ENCODE measurements around the gene OR8S1. TPM values are rescaled to one million over a fixed set of nuclear protein-coding genes. Genes with fewer than 3 reads are reported as not detected.

OR8S1 gene
- total RNA-seq (2014; rRNA removed) (not detected in 2 replicates), Bru-seq, nascent RNA (not detected), BruChase-seq, experiment 1, labeled RNA remaining after a 6-hour chase (not detected), BruChase-seq, experiment 2, labeled RNA remaining after a 2-hour chase (not detected)
- long read RNA-seq, result 0 reads

GRCh38 chr12:48525332-48525731 lies at the start of gene OR8S1:
Gene OR8S1 (plus strand): TSS chr12:48525632. CDS start chr12:48525632, 0 bp downstream.
- H3K27ac ChIP-seq (ENCODE audit: low read length), result no peak within 1 kb of the TSS
- H2AFZ ChIP-seq (ENCODE audit: low read length), result no peak within 1 kb of the TSS
- ChIA-PET CTCF (no interaction called here), POLR2A (ENCODE audit: unreplicated experiment) (no interaction called here)
- no peak for DNase-seq
- no peaks in the 10 kb centered on the region for H3K36me3 ChIP-seq (ENCODE audit: low read depth, low read length)
- H3K9me3 ChIP-seq (ENCODE audit: low read length), result no peaks in the 10 kb centered on the region
- no TSS peak for BruUV-seq (replicated peaks)
- intact Hi-C loops (cut with micrococcal nuclease), result no loop called here
- H3K4me2 ChIP-seq (ENCODE audit: low read length), result no peak within 1 kb of the TSS
- H3K9me2 ChIP-seq (replicated peaks; ENCODE audit: low read length), result no peaks in the 10 kb centered on the region
- no peaks in the 10 kb centered on the region for H3K79me2 ChIP-seq (ENCODE audit: low read length)
- no peak for ATAC-seq
- TF ChIP-seq EZH2 (IDR thresholded peaks at IDR 0.05; ENCODE audit: low read length, unreplicated experiment) (no peak), EZH2phosphoT487 (IDR thresholded peaks at IDR 0.05; ENCODE audit: borderline replicate concordance, low read length) (no peak), CTCF (conservative IDR thresholded peaks at IDR 0.05; ENCODE audit: low read depth, low read length) (no peak)
- H3K27me3 ChIP-seq (ENCODE audit: low read length), result peaks cover 73% of the 10 kb centered on the region
- no peaks in the 10 kb centered on the region for H3F3A ChIP-seq (ENCODE audit: low read length, unreplicated experiment)
- no peak within 1 kb of the TSS for H3K4me3 ChIP-seq (ENCODE audit: low read length)
- H3K9ac ChIP-seq (ENCODE audit: low read length), result no peak within 1 kb of the TSS
- H3K4me1 ChIP-seq (ENCODE audit: insufficient read depth, low read length), result no peaks in the 10 kb centered on the region
- H4K20me1 ChIP-seq (ENCODE audit: low read length), result no peaks in the 10 kb centered on the region

- POLR2A ChIA-PET (ENCODE audit: unreplicated experiment), result no interaction called here
- DNase-seq (no peak), ATAC-seq (no peak)
- Histone ChIP-seq H3K27me3 (ENCODE audit: low read length) (peaks cover 62% of the 10 kb centered on the region), H3K4me3 (ENCODE audit: low read length) (no peak within 1 kb of the TSS), H3K4me2 (ENCODE audit: low read length) (no peak within 1 kb of the TSS), H3K9me2 (replicated peaks; ENCODE audit: low read length) (no peaks in the 10 kb centered on the region), H2AFZ (ENCODE audit: low read length) (no peak within 1 kb of the TSS), H4K20me1 (ENCODE audit: low read length) (no peaks in the 10 kb centered on the region), H3K9me3 (ENCODE audit: low read length) (no peaks in the 10 kb centered on the region), H3K27ac (ENCODE audit: low read length) (no peak within 1 kb of the TSS), H3K4me1 (ENCODE audit: insufficient read depth, low read length) (no peaks in the 10 kb centered on the region), H3K9ac (ENCODE audit: low read length) (no peak within 1 kb of the TSS), H3K79me2 (ENCODE audit: low read length) (no peaks in the 10 kb centered on the region), H3F3A (ENCODE audit: low read length, unreplicated experiment) (no peaks in the 10 kb centered on the region), H3K36me3 (ENCODE audit: low read depth, low read length) (no peaks in the 10 kb centered on the region)
- no TSS peak for BruUV-seq (replicated peaks)
- CTCF ChIA-PET, result no interaction called here
- intact Hi-C loops (cut with micrococcal nuclease), result no loop called here
- TF ChIP-seq EZH2 (IDR thresholded peaks at IDR 0.05; ENCODE audit: low read length, unreplicated experiment), result no peak
- no peak for TF ChIP-seq CTCF (conservative IDR thresholded peaks at IDR 0.05; ENCODE audit: low read depth, low read length)
Measured at GRCh38 chr12:48482198-48482597, 43.2 kb upstream of the OR8S1 start, which contains the start of gene C12orf54. Gene C12orf54 (plus strand): TSS chr12:48482498. CDS start chr12:48483297, 799 bp downstream.

GRCh38 chr12:48482930-48483329 lies 42.5 kb upstream of the OR8S1 start:
- TF ChIP-seq CTCF (conservative IDR thresholded peaks at IDR 0.05; ENCODE audit: low read depth, low read length) (no peak), EZH2phosphoT487 (IDR thresholded peaks at IDR 0.05; ENCODE audit: borderline replicate concordance, low read length) (no peak), EZH2 (IDR thresholded peaks at IDR 0.05; ENCODE audit: low read length, unreplicated experiment) (no peak)
- no peak for DNase-seq
- H3K79me2 ChIP-seq (ENCODE audit: low read length), result no peaks in the 10 kb centered on the region
- no peaks in the 10 kb centered on the region for H4K20me1 ChIP-seq (ENCODE audit: low read length)
- BruUV-seq (replicated peaks), result no TSS peak
- H3K9me3 ChIP-seq (ENCODE audit: low read length), result no peaks in the 10 kb centered on the region
- H3F3A ChIP-seq (ENCODE audit: low read length, unreplicated experiment), result no peaks in the 10 kb centered on the region
- ChIA-PET CTCF (no interaction called here), POLR2A (ENCODE audit: unreplicated experiment) (no interaction called here)
- no peak overlapping the region for H3K9ac ChIP-seq (ENCODE audit: low read length)
- H3K4me3 ChIP-seq (ENCODE audit: low read length), result no peak overlapping the region
- no peak overlapping the region for H3K4me2 ChIP-seq (ENCODE audit: low read length)
- H3K27ac ChIP-seq (ENCODE audit: low read length), result no peak overlapping the region
- H2AFZ ChIP-seq (ENCODE audit: low read length), result no peak overlapping the region
- ATAC-seq, result no peak
- peaks cover 69% of the 10 kb centered on the region for H3K27me3 ChIP-seq (ENCODE audit: low read length)
- H3K9me2 ChIP-seq (replicated peaks; ENCODE audit: low read length), result no peaks in the 10 kb centered on the region
- H3K4me1 ChIP-seq (ENCODE audit: insufficient read depth, low read length), result no peaks in the 10 kb centered on the region
- no peaks in the 10 kb centered on the region for H3K36me3 ChIP-seq (ENCODE audit: low read depth, low read length)
- intact Hi-C loops (cut with micrococcal nuclease), result no loop called here
